ENCODE results near the gene COP1. TPM values are rescaled to one million over a fixed set of nuclear protein-coding genes. Genes with fewer than 3 reads are reported as not detected.
A peak's percentile ranks its signal among the peaks of the same experiment; 100 is the strongest.

Gene COP1
- total RNA-seq, 1 experiment from 2014 or later, result 33.1 TPM

DNA sequence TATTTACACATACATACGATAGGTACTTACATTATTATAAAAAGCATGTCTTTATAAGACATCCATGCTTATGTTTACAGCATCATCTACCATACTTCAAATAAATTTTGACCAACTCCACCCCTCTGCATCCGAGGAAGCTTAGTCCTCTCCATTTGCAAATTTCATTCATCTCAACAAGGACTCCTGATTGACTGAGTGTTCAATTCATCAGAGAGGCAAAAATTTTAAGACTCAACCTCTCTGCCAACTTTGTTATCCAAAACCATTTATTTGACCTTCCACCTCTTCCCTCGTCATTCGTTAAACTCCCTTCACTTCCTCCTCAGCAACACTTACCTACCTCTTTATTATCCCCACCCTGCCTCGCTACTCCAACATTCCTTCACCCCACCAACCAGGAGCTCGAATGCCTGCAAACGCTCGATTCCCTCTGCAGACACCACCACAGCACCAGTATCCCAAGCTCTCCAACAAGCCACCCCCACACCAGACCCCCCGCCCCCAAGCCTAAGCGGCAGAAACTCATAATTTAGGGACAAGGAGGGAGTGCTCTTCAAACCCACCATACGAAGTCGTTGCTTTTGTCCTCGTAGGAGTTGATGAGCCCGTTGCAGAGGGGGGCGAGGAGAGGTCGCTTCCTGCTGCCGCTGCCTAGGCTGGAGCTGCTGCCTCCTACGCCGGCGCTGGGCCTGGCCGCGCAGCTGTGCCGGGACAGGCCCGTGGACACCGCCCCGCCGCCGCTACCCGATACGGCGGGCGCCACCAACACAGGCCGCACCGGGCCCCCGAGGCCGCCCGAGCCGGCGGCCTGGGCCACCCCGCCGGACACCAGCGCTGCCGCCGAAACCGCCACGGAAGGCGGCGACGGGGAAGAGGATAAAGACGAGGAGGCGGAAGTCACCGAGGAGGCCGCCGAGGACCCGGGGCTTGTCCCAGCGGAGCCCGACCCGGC, 803 bp downstream of the COP1 start:
- intact Hi-C loops (cut with micrococcal nuclease), result no loop called here
- peaks cover 6 to 19% of the 10 kb centered on the region in 2 experiments; a peak in 3 of 4 replicates for H3K4me1 ChIP-seq (ENCODE audit: control insufficient read depth in 1 of 2, insufficient read depth in 2 of 2, low read length in 2 of 2)
- H2AFZ ChIP-seq (ENCODE audit: low read depth, low read length, poor library complexity, severe bottlenecking), result no peak overlapping the region
- H3K27me3 ChIP-seq (ENCODE audit: insufficient read depth, low read length), result no peaks in the 10 kb centered on the region
- TSS peak; percentile 76 for BruUV-seq (replicated peaks)
- RAD21 ChIA-PET (ENCODE audit: low non-redundant PET in 1 of 2, low total read pairs in 2 of 2, uncharacterized antibody in 2 of 2, unreplicated experiment in 2 of 2), result no interaction called here
- H3K4me2 ChIP-seq (ENCODE audit: low read length), result peak overlapping the region; percentile 78
- DNase-seq (ENCODE audit: low read depth, low spot score) (no peak), ATAC-seq (peak; percentile 37)
- peaks cover 4% of the 10 kb centered on the region; the same call in 1 of the 2 replicates for H4K20me1 ChIP-seq (ENCODE audit: insufficient read depth)
- no peaks in the 10 kb centered on the region for H3K9me2 ChIP-seq (ENCODE audit: insufficient read depth)
- CTCF ChIA-PET, result no interaction called here
- POLR2A ChIA-PET, result no interaction called here
- H3K9me3 ChIP-seq (ENCODE audit: control insufficient read depth in 1 of 2, insufficient read depth in 1 of 2, low read depth in 1 of 2, low read length in 2 of 2), result no peaks in the 10 kb centered on the region
- peaks cover 66% of the 10 kb centered on the region for H3K79me2 ChIP-seq (ENCODE audit: insufficient read depth, low read length)
- H3K4me3 ChIP-seq (replicated peaks in 1 of 2; ENCODE audit: low read depth in 1 of 2, low read length in 2 of 2), result peak overlapping the region; percentile 73 to 93
- H3K27ac ChIP-seq (ENCODE audit: low read depth, low read length), result peak overlapping the region; percentile 95
- no peaks in the 10 kb centered on the region for H3K36me3 ChIP-seq (ENCODE audit: control insufficient read depth in 1 of 2, insufficient read depth in 2 of 2, low read length in 2 of 2)
- peak overlapping the region; percentile 68 for H3K9ac ChIP-seq (ENCODE audit: low read length)
- TF ChIP-seq SP1 (IDR thresholded peaks at IDR 0.05; ENCODE audit: low read depth), result no peak
- no peak for TF ChIP-seq EZH2 (IDR thresholded peaks at IDR 0.05)
- peak; percentile 94 for TF ChIP-seq ZFX (IDR thresholded peaks at IDR 0.05)

DNA sequence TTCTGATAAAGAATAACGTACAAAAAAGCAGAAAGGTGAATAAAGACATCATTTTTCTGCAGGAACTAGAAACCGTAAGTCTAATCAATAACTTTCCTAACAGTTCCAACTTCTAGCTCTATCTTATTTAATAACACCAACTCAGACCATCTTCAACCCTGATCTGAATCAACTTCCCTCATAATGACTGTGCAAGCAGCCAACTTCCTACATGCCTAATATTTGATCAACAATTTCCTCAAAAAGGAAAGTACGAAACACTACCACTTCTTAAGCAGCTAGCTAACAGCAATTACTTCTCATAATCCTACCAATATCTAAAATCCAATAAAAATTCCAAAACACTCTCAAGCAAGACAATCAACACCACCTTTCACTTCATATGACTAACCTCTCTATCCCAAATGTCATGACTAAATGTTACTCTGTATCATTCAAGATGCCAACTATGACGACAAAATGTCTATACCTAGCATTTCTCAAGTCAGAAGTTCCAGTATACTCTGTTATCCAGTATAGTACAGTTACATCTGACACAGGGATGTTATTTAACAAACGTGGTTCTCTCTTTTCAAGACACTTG, 1.7 kb downstream of the COP1 start:
- POLR2A ChIA-PET, result no interaction called here
- ATAC-seq, result no peak
- TF ChIP-seq CTCF (IDR thresholded peaks at IDR 0.05 in 2 of 3, conservative IDR thresholded peaks at IDR 0.05 in 1 of 3; ENCODE audit: borderline replicate concordance in 1 of 3, insufficient read depth in 1 of 3, low read depth in 2 of 3, low read length in 2 of 3), result no peak
- no peak for TF ChIP-seq EZH2 (IDR thresholded peaks at IDR 0.05)
- no peak for TF ChIP-seq POLR2A (IDR thresholded peaks at IDR 0.05; ENCODE audit: borderline replicate concordance, extremely low read depth, insufficient read depth, insufficient read length)
- no peak for TF ChIP-seq FOSL1 (IDR thresholded peaks at IDR 0.05; ENCODE audit: low read depth)
- no peak for TF ChIP-seq CEBPB (IDR thresholded peaks at IDR 0.05; ENCODE audit: low read depth)
- TF ChIP-seq, protein P1, sequence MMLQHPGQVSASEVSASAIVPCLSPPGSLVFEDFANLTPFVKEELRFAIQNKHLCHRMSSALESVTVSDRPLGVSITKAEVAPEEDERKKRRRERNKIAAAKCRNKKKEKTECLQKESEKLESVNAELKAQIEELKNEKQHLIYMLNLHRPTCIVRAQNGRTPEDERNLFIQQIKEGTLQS (IDR thresholded peaks at IDR 0.05), result no peak
- TF ChIP-seq EZH2phosphoT487 (IDR thresholded peaks at IDR 0.05; ENCODE audit: borderline replicate concordance), result no peak
- TF ChIP-seq, protein P2, sequence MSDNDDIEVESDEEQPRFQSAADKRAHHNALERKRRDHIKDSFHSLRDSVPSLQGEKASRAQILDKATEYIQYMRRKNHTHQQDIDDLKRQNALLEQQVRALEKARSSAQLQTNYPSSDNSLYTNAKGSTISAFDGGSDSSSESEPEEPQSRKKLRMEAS (IDR thresholded peaks at IDR 0.05), result no peak
- no peak for TF ChIP-seq SIN3A (IDR thresholded peaks at IDR 0.05; ENCODE audit: low read depth)
- TF ChIP-seq TCF7L2 (IDR thresholded peaks at IDR 0.05; ENCODE audit: borderline replicate concordance, extremely low read depth, insufficient read depth, insufficient read length), result no peak
- TF ChIP-seq ZBTB33 (IDR thresholded peaks at IDR 0.05; ENCODE audit: extremely low read depth, insufficient replicate concordance, low read length), result no peak
- no peak for TF ChIP-seq SP1 (IDR thresholded peaks at IDR 0.05; ENCODE audit: low read depth)

More for the DNA sequence above, 1.7 kb downstream of the COP1 start:
- H3K4me1 ChIP-seq (ENCODE audit: control insufficient read depth in 1 of 2, insufficient read depth in 2 of 2, low read length in 2 of 2), result peaks cover 6 to 19% of the 10 kb centered on the region in 2 experiments; a peak in 3 of 4 replicates
- H2AFZ ChIP-seq (ENCODE audit: low read depth, low read length, poor library complexity, severe bottlenecking), result no peak overlapping the region
- BruUV-seq (replicated peaks), result no TSS peak
- no peaks in the 10 kb centered on the region for H3K9me3 ChIP-seq (ENCODE audit: control insufficient read depth in 1 of 2, insufficient read depth in 1 of 2, low read depth in 1 of 2, low read length in 2 of 2)
- H3K36me3 ChIP-seq (ENCODE audit: control insufficient read depth in 1 of 2, insufficient read depth in 2 of 2, low read length in 2 of 2), result no peaks in the 10 kb centered on the region
- H3K27me3 ChIP-seq (ENCODE audit: insufficient read depth, low read length), result no peaks in the 10 kb centered on the region
- no peak for DNase-seq (ENCODE audit: low read depth, low spot score)
- H3K4me2 ChIP-seq (ENCODE audit: low read length), result peak overlapping the region; percentile 78
- peaks cover 75% of the 10 kb centered on the region for H3K79me2 ChIP-seq (ENCODE audit: insufficient read depth, low read length)
- H3K4me3 ChIP-seq (replicated peaks in 1 of 2; ENCODE audit: low read depth in 1 of 2, low read length in 2 of 2), result peak overlapping the region; percentile 73 to 93
- RAD21 ChIA-PET (ENCODE audit: low non-redundant PET in 1 of 2, low total read pairs in 2 of 2, uncharacterized antibody in 2 of 2, unreplicated experiment in 2 of 2), result no interaction called here
- peaks cover 4% of the 10 kb centered on the region; the same call in 1 of the 2 replicates for H4K20me1 ChIP-seq (ENCODE audit: insufficient read depth)
- CTCF ChIA-PET, result no interaction called here
- H3K9ac ChIP-seq (ENCODE audit: low read length), result peak overlapping the region; percentile 68
- intact Hi-C loops (cut with micrococcal nuclease), result no loop called here
- H3K9me2 ChIP-seq (ENCODE audit: insufficient read depth), result no peaks in the 10 kb centered on the region
- H3K27ac ChIP-seq (ENCODE audit: low read depth, low read length), result no peak overlapping the region

Data from HCT116 (cell line).